ENCODE measurements around the gene KIF3B.
A peak's percentile ranks its signal among the peaks of the same experiment; 100 is the strongest.

KIF3B gene

DNA sequence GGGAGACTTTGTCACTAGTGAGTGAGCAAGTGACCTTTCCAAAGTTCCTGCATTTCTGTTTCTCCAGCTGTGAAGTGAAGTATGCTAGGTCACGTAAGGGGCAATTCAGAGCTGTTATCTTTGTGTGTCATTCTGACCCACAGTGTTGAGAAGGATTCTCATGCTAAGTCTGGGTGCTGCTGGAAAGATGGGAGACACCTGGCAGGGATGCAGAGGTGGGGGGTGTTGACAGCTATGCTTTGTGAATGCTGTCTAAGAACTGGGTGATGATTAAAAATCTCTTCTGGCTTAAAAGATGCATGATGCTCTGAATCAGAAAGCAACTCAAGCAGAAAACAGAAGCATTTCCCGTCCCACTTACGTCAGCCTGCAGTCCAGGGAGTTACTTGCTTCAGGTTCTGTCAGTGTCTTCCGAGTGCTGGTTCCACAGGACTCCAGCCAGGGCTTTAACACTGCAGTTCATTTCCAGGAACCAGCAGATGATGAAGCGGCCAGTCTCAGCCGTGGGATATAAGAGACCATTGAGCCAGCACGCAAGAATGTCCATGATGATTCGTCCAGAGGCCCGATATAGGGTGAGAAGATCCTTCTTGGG is 49.7 kb downstream of the KIF3B start:
- no peak for TF ChIP-seq CTCF (conservative IDR thresholded peaks at IDR 0.05)
- peak overlapping the region; percentile 72 for H3K27ac ChIP-seq

DNA sequence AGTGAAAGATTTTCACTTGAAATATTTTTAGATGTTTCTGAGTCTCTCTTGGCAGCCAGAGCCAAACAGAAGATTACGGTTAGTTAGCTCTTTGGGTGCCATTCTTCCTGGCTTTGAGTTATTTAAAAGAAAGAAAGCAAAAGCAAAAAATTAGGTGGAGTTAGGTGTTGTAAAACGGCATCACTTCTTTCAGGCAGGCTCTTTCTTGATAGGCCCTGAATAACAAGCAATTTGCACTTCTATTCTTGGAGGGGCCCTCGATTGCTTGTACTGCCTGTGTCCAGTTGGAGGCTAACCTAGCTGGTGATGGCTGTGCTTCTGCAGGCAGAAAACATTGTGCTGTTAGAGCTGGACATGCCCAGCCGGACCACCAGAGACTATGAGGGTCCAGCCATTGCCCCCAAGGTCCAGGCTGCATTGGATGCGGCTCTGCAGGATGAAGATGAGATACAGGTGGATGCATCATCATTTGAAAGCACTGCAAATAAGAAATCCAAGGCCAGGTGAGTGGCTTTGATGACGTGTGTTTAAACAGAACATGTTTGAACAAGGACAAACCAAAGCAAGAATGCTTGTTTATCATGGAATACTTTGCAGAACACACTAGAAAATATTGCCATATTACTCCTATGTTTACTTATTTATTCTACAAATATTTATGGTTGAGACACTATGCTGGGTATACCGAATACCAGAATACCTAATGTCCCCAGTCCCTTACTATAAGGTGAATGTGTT is 52.5 kb downstream of the KIF3B start:
- TF ChIP-seq CTCF (conservative IDR thresholded peaks at IDR 0.05), result no peak
- peak overlapping the region; percentile 72 for H3K27ac ChIP-seq

- TF ChIP-seq CTCF (conservative IDR thresholded peaks at IDR 0.05), result no peak
- peak overlapping the region; percentile 72 for H3K27ac ChIP-seq
These were observed 53.1 kb downstream of the KIF3B start for GRCh38 chr20:32330555-32330897.

DNA sequence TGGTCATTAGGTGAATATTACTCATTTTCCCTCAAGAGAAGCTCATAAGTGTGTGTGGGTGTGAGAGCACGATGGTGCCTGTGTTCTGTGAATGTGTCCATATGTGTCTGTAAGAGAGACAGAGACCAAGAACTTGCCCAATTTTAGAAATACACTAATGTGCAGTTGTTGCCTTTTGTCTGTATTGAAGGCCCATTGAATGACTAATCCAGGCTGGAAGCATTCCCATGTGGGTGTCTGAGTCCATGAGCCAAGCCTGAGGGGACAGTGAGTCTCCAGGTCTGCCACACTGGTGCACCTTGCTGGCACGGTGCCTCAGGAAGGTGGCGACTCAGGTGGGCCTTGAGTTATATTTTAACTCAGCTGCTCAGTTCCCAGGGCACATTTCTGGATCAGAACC is 55.2 kb downstream of the KIF3B start:
- TF ChIP-seq CTCF (conservative IDR thresholded peaks at IDR 0.05), result no peak
- no peak overlapping the region for H3K27ac ChIP-seq

- no peak for TF ChIP-seq CTCF (conservative IDR thresholded peaks at IDR 0.05)
- no peak overlapping the region for H3K27ac ChIP-seq
These were observed 55.9 kb downstream of the KIF3B start for GRCh38 chr20:32333181-32333987.

DNA sequence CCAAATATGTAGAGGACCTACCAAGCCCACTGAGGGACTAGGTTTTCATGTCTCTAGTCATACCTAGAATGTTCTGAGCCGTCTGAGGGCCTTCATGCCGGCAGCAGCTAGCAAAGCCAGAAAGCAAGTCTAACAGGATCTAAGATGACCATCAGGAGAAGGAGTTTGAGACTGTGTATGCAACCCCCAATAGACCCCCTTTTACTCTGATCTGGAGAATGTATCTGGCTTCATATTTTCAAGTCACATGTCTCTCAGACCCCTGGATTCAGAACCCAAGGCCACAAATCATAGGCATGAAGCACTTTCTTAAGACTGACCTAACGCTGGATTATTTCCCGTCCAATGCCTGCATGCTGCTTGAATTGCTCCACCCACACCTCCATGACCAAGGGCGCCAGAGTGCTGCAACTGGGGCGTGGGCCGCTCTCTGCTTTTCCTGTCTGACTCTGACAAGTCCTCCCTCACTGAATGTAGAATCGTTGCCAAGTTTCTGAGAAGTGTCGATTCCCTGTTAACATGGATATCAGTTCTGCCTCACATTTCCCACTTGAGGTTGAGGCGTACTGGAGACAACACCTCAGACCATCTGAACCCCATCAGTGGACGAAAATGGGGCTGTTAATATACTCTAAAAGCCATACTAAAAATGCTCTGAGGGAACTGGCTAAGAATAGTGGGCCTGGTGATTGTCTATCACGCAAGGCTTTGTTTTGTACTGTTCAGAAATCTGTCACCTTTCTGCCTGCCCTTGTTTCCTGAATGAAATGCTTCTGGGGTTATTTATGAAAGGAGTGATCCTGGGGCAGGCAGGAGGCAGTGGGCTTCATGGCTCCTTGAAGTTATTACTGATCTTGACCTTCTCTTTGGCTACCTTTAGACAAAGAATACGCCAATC is 56.8 kb downstream of the KIF3B start:
- no peak for TF ChIP-seq CTCF (conservative IDR thresholded peaks at IDR 0.05)
- no peak overlapping the region for H3K27ac ChIP-seq
